Urinary bladder (tissue), 4 donors: ENCODE data around the gene ANGPTL1. TPM values are rescaled to one million over a fixed set of nuclear protein-coding genes. Genes with fewer than 3 reads are reported as not detected.

Experiments
- DNase-seq: peaks from one replicate; pipeline ENCODE4 v3.0.0-alpha.2; 2015; ENCODE audit errors: extremely low spot score
- H3K27ac ChIP-seq: one replicate; pipeline ENCODE4 v1.5.1; 2013; ENCODE audit warnings: low read depth, mild to moderate bottlenecking, moderate library complexity
- H3K36me3 ChIP-seq: one replicate; pipeline ENCODE4 v1.6.1; 2013; ENCODE audit warnings: mild to moderate bottlenecking, moderate library complexity; ENCODE audit not compliant: insufficient read depth
- H3K4me1 ChIP-seq: one replicate; pipeline ENCODE4 v1.6.1; 2013; ENCODE audit warnings: mild to moderate bottlenecking, moderate library complexity; ENCODE audit not compliant: insufficient read depth
- H3K4me3 ChIP-seq: one replicate; pipeline ENCODE4 v1.5.1; 2013; ENCODE audit warnings: low read depth, low read length
- WGBS: extraction: QIAGEN DNeasy Blood & Tissue Kit; methylation state at CpG from one replicate; pipeline ENCODE4 v1.1.7; 2013; 5-methylcytosine and 5-hydroxymethylcytosine counted together
- polyA plus RNA-seq: library from polyadenylated mRNA; stranded (reverse); fragments of 200-250 nt; gene quantifications from one replicate; pipeline ENCODE4 v1.2.3, GENCODE V29; 2013
- total RNA-seq: library from RNA; depleted of rRNA; stranded (reverse); fragments of >200 nt; gene quantifications from one replicate; pipeline ENCODE4 v1.2.3, GENCODE V29; 2014
- donor health status: healthy with polysubstance abuse.
- donor health status: healthy.

ANGPTL1 gene, protein sequence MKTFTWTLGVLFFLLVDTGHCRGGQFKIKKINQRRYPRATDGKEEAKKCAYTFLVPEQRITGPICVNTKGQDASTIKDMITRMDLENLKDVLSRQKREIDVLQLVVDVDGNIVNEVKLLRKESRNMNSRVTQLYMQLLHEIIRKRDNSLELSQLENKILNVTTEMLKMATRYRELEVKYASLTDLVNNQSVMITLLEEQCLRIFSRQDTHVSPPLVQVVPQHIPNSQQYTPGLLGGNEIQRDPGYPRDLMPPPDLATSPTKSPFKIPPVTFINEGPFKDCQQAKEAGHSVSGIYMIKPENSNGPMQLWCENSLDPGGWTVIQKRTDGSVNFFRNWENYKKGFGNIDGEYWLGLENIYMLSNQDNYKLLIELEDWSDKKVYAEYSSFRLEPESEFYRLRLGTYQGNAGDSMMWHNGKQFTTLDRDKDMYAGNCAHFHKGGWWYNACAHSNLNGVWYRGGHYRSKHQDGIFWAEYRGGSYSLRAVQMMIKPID
- total RNA-seq: 47.5 TPM
- polyA plus RNA-seq: 89.2 TPM

DNA sequence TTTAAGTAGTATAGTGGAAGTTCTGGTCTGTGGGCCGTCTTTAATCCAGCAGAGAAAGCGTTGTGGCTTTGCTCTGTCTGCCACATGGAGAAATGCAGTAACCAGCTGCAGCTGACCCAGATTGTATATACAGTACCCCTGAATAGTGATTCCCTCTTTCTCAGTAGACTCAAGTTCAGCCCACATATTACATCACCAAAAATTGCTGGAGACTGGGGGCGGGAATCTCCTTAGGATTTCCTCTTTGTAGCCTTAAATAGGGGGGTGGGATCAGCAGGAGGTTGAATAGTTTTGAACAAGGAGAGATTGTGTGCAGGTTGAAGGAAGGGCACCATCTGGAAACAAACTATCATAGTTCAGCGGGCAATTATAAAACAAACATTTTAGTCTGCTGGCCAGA, at the start of gene ANGPTL1:
ANGPTL1 (minus strand) TSS at position 134 of the 400 bp plus-strand sequence. CDS start 5,301 bp downstream, outside the sequence.
- Histone ChIP-seq H3K4me1 (no peaks in the 10 kb centered on the region), H3K36me3 (no peaks in the 10 kb centered on the region), H3K27ac (peak within 1 kb of the TSS; percentile 23), H3K4me3 (no peak within 1 kb of the TSS)
- 20% methylated on average over 4 of the region's 4 CpGs for WGBS
- peak; percentile 23 for DNase-seq

DNA sequence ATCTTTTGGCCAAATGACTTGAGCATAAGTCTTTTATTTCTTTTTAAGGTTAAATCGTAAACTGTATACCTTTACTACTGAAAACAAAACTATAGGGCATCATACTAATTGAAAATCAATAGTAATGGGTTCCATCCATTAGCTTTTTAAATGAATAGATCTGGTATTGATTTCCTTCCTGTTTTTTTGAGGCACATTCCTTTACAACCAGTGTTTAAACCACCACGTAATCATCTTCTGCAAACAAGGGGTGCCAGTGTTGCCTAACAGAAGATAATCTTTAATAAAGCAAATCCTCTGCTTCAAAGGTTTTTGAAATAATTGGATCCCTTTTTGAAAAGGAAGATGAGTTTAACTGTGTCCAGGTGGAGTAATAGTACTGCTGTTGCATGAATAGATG, 48.7 kb upstream of the ANGPTL1 start:
- no peaks in the 10 kb centered on the region for H3K36me3 ChIP-seq
- H3K27ac ChIP-seq: no peak overlapping the region
- H3K4me3 ChIP-seq: no peak overlapping the region
- H3K4me1 ChIP-seq: no peaks in the 10 kb centered on the region
- WGBS: 87% methylated on average over 2 of the region's 2 CpGs
- no peak for DNase-seq

DNA sequence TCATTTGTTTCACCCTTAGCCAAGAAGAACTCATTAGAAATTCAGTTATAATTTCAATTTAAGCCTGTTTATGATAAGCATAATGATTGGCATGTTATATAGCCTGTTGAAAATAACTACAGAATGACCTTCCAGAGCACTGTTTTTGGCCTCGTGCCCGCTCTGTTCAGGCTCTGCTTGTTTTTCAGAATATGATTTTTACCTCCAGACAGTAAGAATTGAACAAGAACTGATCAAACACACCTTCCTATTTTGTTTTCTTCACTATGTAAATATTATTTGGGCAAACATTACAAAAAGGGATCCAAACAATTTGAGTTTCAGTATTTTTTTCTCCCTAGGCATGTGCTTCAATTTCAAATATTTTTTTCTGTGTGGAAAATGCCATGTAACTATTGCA, 48.1 kb upstream of the ANGPTL1 start:
- no peaks in the 10 kb centered on the region for H3K36me3 ChIP-seq
- no peak overlapping the region for H3K4me3 ChIP-seq
- DNase-seq: no peak
- H3K4me1 ChIP-seq: no peaks in the 10 kb centered on the region
- WGBS: 74% methylated on average over 2 of the region's 2 CpGs
- no peak overlapping the region for H3K27ac ChIP-seq

DNA sequence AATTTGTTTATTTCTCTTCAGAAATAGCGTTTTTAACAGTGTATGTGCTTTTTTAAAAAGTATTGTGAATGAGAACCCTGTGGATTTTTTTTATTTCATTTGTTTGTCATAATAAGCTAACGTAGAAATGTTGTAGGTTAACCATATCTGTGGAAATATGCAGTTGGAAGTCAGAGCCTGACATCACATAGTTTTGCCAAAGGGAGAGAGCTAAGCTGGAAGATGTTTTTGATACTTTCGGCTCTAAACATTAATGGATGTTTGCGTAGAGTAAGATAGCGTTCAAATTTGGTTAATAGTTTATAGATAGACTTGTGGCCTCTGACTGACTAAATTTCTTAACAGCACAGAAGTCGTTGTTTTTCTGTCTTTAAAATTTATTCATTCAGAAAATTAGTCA, 47.4 kb upstream of the ANGPTL1 start:
- Histone ChIP-seq H3K4me1 (no peaks in the 10 kb centered on the region), H3K36me3 (no peaks in the 10 kb centered on the region), H3K27ac (no peak overlapping the region), H3K4me3 (no peak overlapping the region)
- 44% methylated on average over 6 of the region's 6 CpGs for WGBS
- DNase-seq: no peak

DNA sequence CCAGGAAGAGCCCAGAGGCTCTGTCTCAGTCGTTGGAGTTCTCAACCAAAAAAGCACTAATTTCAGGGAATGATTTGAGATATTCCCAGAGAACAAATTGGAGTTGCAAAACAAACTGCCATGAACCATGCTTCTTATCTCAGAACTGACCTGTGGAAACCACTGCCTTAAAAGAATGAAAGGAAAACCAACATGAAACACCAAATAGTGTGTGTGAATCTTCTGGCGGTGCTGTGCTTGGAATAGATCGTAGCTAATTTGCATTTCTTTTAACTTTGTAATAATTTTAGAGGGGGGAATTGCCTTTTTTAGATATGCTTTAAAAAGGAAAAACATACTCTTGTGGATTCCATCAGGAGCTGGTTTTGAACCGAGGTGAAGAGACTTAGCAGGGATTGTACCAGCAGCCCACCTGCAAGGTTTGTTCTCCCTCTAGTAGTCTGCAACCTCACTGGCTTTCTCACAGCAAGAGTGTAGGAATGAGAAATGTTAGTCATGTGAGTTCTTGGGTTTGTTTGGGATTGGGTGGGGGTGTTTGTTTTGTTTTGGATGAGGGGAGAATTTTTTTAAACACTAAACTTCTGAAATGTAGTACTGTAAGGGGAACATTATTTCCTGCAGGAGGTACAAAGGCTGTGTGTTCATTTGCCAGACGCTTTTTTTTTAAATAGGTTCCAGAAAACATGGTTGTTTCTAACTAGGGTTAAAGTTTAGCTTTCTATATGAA, 45.7 kb upstream of the ANGPTL1 start:
- no peak for DNase-seq
- H3K36me3 ChIP-seq: no peaks in the 10 kb centered on the region
- H3K4me3 ChIP-seq: no peak overlapping the region
- 83% methylated on average over 5 of the region's 5 CpGs for WGBS
- no peaks in the 10 kb centered on the region for H3K4me1 ChIP-seq
- no peak overlapping the region for H3K27ac ChIP-seq

DNA sequence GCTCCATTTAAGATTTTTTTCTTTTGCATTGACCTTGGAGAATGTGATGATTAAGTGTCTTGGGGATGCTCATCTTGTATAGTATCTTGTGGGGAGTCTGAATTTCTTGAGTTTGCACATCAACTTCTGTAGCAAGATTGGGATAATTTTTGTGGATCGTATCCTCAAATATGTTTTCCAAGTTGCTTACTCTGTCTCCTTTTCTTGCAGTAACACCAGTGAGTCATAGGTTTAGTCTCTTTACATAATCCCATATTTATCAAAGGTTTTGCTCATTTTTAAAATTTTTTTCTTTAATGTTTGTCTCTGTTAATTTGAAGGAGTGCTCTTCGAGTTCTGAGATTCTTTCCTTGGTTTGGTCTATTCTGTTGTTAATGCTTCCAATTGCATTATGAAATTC, 41.7 kb upstream of the ANGPTL1 start:
- 90% methylated on average over 2 of the region's 2 CpGs for WGBS
- no peaks in the 10 kb centered on the region for H3K4me1 ChIP-seq
- H3K4me3 ChIP-seq: no peak overlapping the region
- DNase-seq: no peak
- H3K36me3 ChIP-seq: no peaks in the 10 kb centered on the region
- H3K27ac ChIP-seq: no peak overlapping the region

DNA sequence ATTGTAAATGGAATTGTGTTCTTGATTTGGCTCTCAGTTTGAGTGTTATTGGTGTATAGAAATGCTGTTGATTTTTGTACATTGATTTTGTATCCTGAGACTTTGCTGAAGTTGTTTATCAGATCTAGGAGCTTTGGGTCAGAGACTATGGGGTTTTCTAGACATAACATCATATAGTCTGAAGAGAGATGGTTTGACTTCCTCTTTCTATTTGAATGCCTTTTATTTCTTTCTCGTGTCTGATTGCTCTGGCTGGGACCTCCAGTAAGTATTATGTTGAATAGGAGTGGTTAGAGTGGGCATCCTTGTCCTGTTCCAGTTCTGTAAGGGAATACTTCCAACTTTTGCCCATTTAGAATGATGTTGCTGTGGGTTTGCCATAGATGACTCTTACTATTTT, 39.1 kb upstream of the ANGPTL1 start:
- H3K27ac ChIP-seq: no peak overlapping the region
- H3K36me3 ChIP-seq: no peaks in the 10 kb centered on the region
- 97% methylated on average over 1 of the region's 1 CpG for WGBS
- H3K4me3 ChIP-seq: no peak overlapping the region
- no peak for DNase-seq
- H3K4me1 ChIP-seq: no peaks in the 10 kb centered on the region

DNA sequence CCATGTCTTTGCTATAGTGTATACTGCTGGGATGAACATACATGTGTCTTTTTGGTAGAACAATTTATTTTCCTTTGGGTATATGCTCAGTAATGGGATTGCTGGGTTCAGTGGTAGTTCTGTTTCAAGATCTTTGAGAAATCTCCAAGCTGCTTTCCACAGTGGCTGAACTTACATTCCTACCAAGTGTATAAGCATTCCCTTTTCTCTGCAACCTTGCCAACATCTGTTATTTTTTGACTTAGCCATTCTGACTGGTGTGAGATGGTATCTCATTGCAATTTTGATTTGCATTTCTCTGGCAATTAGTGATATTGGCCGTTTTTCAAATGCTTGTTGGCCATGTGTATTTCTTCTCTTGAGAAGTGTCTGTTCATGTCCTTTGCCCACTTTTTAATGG, 37.5 kb upstream of the ANGPTL1 start:
- Histone ChIP-seq H3K27ac (no peak overlapping the region), H3K4me1 (no peaks in the 10 kb centered on the region), H3K4me3 (no peak overlapping the region), H3K36me3 (no peaks in the 10 kb centered on the region)
- 78% methylated on average over 1 of the region's 1 CpG for WGBS
- DNase-seq: no peak

DNA sequence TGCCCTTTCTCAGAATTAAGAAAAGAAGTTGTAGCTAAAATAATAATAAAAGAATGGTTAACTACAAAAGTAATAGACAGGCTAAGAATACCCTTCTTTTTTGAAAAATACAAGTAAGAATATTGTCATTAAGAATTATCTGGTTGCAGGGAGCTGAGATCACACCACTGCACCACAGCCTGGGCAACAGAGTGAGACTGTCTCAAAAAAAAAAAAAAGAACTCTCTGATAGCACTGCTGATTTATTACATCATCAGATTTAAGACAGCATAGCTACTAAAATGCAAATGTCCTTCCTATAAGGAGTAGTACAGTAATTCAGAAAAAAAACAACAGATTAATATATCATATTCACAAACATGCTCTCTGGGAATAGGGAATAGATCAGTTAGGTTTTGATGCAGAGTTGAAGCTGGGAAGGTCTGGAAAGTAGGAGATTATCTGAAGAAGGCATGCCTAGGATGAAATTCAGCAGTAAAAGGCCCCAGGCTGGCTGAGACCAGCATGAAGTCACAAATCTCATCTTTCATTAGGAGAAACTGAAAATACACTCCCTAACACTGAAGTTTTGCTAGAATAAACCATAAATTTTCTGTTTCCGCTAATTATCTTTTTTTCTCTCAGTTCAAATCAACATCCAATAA, 30.7 kb upstream of the ANGPTL1 start:
- DNase-seq: no peak
- Histone ChIP-seq H3K27ac (no peak overlapping the region), H3K4me1 (no peaks in the 10 kb centered on the region), H3K4me3 (no peak overlapping the region), H3K36me3 (no peaks in the 10 kb centered on the region)
- 98% methylated on average over 1 of the region's 1 CpG for WGBS

DNA sequence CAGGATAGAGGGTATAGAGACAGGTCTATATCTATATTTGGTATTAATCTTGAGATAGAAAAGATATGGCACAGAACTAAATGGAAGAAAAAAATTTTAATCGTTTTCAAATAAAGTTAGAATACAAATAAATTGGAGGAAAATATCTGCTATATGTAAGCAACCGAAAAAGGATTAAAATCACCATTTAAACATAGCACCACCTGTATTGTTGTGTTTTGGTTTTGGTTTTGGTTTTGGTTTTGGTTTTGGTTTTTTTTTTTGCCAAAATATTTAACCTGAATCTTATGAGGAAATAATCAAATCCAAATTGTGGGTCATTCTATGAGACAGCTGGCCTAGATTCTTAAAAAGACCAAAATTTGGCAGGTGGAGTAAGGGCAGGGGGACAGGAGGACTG, 28.5 kb upstream of the ANGPTL1 start:
- Histone ChIP-seq H3K36me3 (no peaks in the 10 kb centered on the region), H3K4me3 (no peak overlapping the region), H3K27ac (no peak overlapping the region), H3K4me1 (no peaks in the 10 kb centered on the region)
- no peak for DNase-seq
- 94% methylated on average over 2 of the region's 2 CpGs for WGBS

DNA sequence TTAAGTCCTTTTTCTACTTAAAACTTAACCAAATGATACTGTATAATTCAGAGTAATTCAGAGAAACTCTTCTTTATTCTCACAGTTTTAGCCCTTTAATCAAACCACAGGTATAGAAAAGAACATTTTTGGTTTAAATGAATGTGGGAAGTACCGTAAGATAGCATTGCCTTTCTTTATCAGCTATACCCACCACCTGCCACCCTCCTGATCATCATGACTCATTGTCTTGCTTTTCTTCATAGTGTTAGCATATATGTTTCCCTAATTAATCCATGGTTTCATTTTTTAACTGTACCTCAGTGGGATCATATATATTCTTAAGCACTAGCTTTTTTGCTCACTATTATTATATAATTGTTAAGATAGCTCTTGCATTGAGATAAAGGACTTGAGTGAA, 27.5 kb upstream of the ANGPTL1 start:
- WGBS: 99% methylated on average over 1 of the region's 1 CpG
- H3K27ac ChIP-seq: no peak overlapping the region
- DNase-seq: no peak
- no peaks in the 10 kb centered on the region for H3K36me3 ChIP-seq
- H3K4me1 ChIP-seq: no peaks in the 10 kb centered on the region
- H3K4me3 ChIP-seq: no peak overlapping the region

DNA sequence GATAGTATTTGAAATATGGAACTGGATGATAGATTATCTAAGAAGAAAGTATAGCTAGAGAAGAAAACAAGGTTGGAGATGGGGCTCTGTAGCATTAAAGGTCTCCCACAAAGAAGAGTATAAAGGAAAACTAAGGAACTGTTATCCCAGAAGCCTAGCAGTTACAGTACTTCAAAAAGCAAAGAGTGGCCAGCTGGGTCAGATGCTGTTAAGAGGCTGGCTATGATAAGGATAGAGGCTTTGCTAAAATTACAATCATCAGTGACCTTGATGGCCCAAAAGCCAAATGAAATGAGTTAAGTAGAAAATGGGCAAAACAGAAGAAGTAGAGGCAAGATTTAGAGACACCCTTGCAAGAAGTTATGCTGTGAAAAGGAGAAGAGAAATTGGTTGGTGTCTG, 25.1 kb upstream of the ANGPTL1 start:
- no peak for DNase-seq
- no peak overlapping the region for H3K4me3 ChIP-seq
- H3K36me3 ChIP-seq: no peaks in the 10 kb centered on the region
- H3K27ac ChIP-seq: no peak overlapping the region
- no peaks in the 10 kb centered on the region for H3K4me1 ChIP-seq

DNA sequence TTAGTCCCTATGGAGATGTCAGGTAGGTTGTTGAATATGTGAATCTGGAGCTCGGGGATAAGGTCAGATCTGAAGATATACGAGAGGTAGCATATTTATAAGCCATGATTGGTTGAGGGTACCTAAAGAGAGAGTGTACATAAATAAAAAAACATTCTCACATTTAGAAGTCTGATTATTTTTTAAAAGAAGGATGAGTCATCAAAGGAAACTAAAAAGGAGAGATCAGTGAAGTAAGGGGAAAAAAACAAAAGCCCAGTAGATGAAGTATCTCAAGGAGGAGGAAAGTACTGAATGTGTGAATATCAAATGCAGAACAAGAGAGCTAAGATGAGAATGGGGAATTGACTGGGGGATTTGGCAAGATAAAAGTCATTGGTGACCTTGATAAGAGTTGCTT, 15.7 kb upstream of the ANGPTL1 start:
- Histone ChIP-seq H3K4me3 (no peak overlapping the region), H3K36me3 (peaks cover 1% of the 10 kb centered on the region), H3K4me1 (no peaks in the 10 kb centered on the region), H3K27ac (no peak overlapping the region)
- DNase-seq: no peak
- WGBS: 99% methylated on average over 2 of the region's 2 CpGs

DNA sequence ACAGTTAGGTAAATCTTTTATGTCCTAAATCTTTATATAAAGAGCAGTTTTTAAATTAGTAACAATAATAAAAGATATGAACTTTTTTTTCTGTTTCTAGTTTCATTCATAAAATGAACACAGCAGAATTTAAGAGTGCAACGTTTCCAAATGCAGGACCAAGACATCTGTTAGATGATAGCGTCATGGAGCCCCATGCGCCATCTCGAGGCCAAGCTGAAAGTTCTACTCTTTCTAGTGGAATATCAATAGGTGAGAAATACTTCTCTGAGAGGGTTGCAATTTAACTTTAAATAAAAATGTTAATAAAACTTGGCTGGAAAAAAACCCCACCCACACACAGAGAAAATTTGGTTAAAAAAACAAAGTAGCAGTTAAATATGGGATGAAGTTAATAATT, 15.0 kb upstream of the ANGPTL1 start:
- H3K4me3 ChIP-seq: no peak overlapping the region
- WGBS: 85% methylated on average over 4 of the region's 4 CpGs
- H3K36me3 ChIP-seq: peaks cover 1% of the 10 kb centered on the region
- no peak for DNase-seq
- H3K27ac ChIP-seq: no peak overlapping the region
- H3K4me1 ChIP-seq: no peaks in the 10 kb centered on the region
